LHCN-M2 (cell line): ENCODE data around the gene GRIK4. TPM values are rescaled to one million over a fixed set of nuclear protein-coding genes. Genes with fewer than 3 reads are reported as not detected.

ENCODE experiments used
- DNase-seq: peaks from one replicate; pipeline ENCODE4 v3.0.0-alpha.2; 2012; ENCODE audit warnings: low read depth
- total RNA-seq: library from RNA; depleted of rRNA; stranded (reverse); fragments of >200 nt; gene quantifications from 2 replicates; pipeline ENCODE4 v1.2.3, GENCODE V29; 2014

Gene GRIK4
- total RNA-seq, 1 experiment from 2014 or later = 0.06 TPM

DNA sequence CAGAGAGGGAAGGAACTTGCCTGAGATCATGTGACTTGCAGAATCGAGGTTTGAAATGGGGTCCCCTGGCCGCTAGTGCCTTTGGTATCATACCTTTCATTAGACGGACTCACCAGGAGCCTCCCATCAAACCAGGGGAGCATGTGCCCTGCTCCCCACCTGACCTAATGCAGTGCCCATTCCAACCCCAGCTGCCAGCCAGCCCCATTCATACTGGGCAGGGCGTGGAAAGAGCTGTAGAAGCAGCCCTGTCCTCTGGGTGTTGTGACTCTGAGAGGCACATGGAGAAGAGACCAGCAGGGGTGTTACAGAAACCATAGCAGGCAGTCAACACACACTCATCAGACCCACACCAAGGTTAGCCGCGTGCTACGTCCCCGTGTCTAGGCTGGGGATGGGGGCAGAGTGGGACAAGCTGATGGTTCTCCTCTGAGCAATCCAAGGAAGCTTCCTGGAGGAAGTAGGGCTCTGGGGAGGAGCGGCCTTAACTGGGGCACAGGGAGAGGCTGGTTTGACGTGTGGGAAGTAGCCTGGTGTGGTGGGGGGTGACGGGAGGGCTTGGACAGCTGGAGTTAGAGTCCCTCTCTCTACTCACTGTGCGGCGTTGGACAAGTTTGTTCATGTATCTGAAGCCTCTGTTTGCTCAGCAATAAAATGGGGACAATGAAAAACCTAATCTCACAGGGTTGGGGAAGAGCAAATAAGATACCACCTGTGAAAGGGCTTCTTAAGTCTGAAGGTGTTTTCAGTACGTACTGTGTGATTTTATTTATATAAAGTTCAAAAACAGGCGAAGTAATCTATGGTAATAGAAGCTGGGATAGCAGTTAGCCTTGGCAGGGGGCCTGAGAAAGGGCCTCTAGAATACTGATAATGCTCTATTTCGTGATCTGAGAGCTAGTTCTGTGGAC lies 14.0 kb downstream of the GRIK4 start:
- DNase-seq = no peak

DNA sequence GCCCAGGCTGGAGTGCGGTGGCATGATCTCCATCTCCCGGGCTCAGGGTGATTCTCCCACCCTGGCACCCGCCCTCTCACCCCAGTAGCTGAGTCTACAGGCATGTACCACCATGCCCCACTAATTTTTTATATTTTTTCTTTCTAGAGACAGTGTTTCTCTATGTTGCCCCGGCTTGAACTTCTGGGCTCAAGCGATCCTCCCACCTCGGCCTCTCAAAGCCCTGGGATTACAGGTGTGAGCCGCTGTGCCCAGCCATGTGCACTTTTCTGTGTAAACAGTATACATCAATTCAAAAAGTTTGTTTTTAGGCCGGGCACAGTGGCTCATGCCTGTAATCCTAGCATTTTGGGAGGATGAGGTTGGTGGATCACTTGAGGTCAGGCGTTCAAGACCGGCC lies 14.7 kb downstream of the GRIK4 start:
- no peak for DNase-seq

DNA sequence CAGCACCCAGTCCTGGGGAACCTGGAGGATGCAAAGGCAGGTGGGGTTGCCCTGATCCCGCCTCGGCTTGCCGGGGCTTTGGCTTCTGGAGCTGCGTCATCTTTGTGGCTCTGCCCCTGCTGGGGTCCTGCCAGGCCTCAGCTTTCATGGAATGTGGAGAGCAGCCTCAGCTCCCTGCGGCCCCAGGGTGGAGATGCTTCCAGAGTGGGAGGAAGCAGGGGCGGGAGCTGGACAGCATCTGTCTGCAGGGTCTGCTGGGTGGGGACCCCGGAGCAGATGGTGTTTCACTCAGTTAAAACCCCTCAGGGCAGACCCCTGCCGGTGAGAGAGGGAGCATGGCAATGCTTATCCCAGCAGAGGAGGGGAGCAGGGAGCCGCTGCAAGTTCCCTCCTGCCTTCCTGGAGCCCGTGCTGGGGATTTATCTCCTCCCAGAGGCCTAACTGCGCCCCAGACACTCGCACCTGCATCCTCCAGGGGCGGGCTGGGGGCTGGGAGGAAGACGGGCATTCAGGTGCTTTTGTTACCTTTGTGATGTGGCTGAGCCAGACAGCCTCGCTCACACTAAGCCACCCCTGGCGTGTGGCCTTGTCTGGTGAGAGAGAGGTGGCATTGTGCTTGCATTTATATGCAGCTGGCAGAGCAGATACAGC lies 15.7 kb downstream of the GRIK4 start:
- peak; percentile 6 for DNase-seq

DNA sequence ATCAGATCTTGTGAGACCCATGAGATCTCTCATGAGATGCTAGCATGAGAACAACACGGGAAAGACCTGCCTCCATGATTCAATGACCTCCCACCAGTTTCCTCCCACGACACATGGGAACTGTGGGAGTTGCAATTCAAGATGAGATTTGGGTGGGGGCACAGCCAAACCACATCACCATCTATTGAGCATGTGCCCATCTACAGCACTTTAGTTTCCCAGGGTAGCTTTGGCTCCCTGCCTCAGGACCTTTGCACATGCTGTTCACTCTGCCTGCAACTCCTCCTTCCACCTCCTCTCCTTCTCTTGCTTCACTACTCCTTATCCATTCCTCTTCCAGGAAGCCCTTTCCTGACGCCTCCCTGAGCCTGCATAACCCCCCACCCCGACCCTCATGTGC lies 17.2 kb downstream of the GRIK4 start:
- no peak for DNase-seq

DNA sequence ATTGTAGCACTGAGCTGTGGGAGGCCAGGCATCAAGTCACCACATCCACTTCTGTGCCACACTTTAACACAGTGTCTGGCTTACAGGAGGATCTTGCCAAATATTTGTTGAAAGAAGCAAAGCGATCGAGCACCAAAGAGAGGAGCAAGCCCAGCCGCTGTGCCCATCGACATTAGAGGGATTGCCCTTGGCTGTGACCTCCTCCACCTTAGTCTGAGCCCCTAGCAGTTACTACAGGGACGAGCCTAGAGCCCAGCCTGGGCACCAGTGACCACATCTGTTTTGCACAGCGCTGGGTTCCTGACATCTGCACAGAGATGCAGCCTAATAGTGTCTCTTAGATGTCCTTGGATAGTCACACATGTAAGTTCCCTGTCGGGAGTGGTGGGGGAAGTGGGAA lies 17.7 kb downstream of the GRIK4 start:
- DNase-seq = no peak

DNA sequence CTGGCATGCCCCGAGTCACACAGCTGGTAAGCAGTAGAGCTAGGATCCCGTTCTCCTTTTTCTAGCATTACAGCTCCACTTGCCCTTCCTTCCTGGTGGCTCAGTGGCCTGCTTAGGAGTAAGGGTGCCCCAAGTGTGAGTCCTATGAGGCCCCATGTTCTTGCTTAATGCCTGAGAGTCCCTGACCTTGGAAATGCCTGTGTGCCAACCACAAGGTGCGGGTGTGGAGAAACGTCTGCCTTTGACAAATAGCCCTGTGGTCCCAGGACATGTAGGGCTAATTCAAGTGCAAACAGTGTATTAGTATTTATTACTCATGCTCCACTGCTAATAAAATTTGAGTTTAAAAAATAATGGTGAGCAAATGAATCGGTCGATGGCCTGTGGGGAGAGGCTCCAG lies 18.4 kb downstream of the GRIK4 start:
- DNase-seq = no peak

DNA sequence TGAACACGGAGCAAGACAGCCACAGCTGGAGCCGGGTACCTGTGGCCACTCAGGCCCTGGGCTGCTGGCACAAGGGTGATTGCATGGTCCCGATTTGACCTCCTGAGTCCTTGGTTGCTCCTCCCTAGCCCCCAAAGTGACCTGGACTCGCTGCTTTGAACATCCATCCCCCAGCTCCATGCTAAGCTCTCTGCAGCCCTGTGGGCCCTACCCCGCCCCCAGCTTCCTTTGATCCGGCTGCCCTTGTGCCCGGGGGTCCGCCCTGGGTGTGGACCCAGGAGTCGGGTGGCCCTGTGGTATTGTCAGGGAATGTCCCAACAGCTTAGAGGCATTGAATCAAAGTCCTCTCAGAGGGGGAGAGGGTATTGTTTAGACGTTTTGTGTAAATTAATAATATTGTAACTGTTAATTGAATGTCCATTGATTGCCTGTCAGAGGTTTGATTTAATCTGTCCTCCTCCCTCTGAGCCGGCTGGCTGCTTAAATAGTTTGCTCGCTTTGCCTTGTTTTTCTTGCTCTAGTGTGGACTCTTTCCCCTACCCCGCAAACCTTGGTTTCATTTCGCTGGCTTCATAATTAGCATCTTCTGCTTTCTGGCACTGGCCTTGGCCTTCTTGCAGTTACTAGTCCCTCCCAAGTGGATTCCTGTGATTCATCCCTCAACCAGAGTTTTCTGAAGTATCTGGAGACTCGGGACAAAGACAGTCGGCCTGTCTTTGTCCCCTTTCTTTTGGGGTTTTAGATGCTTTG lies 20.7 kb downstream of the GRIK4 start:
- DNase-seq = peak; percentile 39

DNA sequence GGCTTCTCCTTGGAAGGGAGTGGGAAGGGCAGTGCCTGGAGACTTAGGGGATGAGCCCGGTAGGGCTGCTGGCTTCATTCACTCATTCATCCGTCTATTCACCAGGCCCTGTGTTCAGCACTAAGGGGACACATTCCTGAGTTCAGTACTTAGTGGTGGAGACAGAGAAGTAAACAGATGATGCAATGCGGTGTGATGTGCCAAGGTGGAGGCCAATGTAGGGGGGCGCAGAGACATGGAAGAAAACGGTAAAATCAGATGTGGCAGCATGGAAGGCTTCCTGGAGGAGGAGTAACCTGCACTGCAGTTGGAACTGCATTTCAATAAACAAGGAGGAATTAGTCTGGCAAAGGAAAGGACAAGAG lies 21.3 kb downstream of the GRIK4 start:
- DNase-seq = peak; percentile 14

DNA sequence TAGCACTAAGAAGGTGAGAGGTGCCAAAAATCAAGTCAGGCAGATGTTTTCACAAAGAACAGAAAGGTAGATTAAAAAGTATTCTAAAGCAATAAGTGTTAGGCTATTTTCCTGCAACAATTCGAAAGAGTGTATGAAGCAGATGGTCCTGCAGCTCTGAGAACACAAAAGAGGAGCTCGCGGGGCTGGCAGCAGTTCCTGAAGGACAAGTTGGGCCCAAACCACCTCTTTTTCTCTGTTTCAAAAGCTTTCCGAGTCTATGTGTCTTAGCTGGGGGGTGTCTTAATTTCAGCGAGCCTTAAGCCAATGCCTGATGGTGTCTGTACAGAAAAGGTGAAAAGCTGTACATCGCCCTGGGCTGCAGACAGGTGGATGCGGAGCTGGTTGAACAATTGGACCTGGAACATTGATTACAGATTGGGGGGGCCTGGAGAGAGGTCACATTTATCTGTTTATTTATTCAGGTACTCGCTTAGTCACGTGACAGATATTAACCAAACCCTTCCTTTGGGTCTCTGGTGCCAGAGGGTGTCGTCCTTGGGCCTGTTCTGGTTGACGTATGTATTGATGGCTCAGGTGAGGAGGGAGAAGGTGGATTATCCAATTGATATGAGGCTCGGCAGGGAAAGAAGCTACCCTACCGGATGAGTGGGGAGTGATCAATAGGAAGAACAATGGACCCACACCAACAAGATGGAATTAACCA lies 24.7 kb downstream of the GRIK4 start:
- DNase-seq = no peak

DNA sequence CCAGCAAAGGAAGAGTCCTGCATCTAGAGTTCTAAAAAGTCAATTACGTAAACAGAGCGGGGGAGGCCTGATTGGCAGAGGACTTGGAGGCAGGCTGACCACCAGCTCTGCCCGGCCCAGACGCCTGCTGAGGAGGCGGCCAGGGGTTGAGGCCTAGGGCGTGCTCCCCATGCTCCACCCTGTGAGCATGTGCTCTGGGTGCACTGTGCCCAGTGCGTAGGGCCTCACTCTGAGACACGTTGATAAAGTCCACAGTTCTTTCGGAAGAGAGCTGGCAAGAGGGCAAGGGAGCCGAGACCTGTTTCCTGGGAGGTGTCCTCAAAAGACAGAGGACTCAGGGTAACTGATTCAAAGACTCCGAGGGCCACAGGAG lies 25.2 kb downstream of the GRIK4 start:
- DNase-seq = no peak

DNA sequence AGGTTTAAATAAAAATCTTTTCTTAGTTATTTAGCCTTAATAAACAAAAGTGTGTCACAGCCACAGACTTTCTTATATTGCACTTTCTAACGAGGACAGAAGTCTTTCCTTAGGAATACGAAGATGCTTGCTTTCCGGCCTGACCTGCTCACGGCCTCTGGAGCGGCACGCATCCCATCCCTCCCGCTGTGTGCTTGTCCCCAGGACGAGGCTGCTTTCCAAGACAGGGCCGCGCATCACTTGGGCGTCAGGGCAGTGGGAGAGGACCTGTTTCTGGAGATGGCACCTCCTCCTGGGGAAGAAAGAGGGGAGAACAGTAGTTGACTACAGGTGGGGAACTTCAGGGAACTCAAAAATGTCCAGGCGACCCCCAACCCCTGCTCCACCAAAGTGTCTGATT lies 26.4 kb downstream of the GRIK4 start:
- no peak for DNase-seq

DNA sequence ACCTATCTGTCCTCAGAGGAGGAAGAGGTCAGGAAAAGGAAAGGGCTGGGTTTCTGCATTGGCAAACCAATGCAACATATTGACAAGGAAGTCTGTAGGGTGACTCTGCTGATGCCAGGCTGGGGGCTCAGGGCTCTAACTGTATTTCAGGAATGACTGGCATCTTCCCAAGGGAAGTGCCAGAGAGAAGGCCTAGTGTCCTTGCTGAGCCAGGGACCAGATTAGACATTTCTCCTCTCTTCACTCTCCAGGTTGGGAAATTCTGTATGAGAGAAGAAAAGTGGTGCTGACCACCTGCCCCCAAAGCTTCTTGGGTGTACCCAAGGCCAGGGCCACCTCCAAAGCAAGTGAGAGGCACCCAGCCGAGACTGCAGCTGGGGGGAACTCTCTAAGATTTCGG lies 27.2 kb downstream of the GRIK4 start:
- DNase-seq = no peak

DNA sequence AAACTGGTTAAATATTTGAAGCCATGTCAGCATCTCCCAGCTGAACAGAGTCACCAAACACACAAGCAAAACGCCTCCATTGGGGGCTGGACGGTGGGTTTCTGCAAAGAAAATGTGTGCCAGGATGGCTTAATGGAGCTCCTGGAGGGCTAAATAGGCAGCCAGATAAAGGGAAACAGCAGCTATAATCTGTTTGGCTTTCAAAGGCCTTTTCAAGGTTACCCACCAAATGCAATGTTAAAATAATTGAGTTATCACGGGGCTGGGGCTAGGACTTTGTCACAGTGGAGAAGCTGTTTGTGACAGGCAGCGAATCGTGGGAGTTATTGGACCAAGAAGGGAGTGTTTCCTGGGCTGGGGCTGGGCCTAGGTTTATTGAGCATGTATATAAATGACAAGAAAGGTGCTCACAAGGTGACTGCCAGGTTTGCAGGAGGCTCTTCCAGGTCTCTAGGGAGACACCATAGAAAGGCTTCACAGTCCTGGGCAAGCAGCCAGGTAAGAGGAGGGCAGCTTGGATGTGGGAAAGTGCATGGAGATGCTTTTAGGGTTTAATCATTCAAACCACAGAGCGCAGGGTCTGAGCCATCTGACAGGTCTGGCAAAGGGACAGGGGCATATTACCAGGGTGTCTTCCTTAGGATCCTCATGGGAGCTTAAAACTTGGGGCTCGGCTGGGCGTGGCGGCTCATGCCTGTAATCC lies 28.3 kb downstream of the GRIK4 start:
- DNase-seq = peak; percentile 66

DNA sequence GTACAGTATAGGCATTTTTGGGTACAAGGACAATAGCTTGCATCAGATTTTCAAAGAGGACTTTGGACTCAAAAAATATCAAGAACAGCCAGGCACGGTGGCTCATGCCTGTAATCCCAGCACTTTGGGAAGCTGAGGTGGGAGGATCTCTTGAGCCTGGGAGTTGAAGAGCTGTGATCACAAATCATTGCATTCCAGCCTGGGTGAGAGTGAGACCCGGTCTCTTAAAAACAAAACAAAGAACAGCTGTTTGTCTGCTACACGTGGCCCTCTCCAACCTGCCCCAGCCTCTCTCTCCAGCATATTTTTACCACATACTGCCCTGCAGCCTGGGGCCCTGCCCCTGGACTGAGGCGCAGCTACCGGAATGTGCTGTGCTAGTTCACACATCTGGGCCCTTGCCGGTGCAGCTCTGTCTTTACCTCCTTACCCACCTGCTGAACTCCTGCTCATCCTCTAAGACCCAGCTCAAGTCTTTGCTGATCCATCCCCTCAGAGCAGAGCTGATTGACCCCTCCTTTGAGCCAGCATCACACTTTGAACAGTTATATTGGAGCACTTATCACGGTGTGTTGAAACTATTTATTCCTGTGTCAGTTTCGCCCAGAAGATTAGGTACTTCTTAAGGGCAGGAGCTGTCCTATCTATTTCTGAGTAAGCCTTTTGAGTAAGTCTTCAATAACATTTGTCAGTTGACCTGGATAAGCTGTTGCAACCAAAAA lies 29.4 kb downstream of the GRIK4 start:
- DNase-seq = peak; percentile 67

DNA sequence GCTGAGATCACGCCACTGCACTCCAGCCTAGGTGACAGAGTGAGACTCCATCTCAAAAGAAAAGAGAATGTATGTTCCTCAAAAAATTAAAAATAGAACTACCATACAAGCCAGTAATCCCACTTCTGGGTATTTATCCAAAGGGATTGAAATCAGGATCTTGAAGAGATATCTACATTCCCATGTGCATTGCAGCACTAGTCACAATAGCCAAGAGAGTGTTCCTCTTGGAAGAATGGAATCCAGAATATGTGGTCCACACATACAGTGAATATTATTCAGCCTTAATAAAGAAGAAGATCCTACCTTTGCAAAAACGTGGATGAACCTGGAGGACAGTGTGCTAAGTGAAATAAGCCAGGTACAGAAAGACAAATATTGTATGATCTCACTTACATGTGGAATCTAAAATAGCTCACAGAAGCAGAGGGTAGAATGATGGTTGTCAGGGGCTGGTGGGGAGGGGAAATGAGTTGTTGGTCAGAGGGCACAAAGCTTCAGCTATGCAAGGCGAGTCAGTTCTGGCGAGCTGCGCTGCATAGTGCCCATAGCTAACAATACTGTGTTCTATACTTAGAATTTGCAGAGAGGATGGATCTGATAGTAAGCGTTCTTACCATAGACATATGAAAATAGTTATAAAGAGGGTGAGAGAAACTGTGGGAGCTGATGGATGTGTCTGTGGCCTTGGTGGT lies 32.1 kb downstream of the GRIK4 start:
- no peak for DNase-seq

DNA sequence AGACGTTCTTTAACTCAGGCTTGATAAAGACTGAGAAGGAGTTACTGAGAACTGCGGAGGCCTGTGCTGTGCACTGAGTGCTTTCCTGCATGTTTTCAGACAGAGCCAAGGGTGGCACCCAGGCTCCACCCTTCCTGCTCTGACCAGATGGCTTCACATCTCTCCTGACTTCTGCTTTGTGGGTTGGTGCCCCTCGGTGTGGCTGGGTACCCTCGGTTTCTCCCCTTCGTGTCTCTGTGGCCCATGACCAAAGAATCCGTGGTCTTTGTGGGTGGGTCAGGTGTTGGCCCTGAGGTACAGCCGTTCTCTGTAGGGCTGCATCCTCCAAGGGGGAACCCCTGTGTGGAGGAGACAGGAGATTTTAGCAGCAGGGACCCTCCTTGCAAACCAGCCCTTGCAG lies 34.3 kb downstream of the GRIK4 start:
- no peak for DNase-seq

DNA sequence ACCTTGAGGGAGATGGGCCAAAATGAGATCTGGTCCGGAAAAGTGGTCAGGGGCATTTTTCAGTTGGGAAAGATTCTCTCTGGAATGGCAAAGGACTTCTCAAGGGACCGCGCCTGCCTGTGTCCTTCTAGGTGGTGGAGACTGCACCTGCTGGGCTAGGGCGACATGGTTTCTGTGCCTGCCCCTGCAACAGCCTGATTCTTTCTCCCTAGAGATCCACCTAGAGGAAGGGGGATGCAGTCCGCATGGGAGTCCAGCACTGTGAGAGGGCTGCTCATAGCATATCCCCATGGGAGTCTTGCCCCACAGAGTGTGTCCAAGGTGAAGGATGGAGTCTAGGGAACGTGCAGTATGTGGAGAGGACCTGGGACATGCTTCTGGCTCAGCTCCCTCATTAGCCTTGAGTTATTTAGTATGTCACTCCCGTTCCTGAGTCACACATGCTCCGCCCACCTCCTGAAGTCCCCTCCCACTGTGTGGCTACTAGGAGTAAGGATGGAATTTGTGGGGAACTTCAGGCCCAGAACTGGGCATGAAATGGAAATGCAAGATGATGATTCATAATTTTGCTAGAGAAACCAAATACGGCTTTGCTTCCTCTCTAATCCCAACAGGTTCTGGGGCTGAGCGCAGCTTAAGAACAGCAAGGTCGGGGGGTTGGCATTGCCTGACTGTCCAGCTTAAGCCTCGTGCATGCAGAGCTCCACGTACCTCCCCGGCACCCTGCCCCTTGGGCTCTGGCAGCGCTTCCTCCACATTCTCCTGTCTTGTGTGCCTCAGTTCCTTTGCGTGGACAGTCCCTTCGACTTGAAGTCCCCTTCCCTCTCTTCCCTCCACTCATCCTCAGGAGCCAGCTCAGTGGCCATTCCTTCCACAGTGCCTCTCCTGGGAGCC lies 35.0 kb downstream of the GRIK4 start:
- DNase-seq = peak; percentile 98

DNA sequence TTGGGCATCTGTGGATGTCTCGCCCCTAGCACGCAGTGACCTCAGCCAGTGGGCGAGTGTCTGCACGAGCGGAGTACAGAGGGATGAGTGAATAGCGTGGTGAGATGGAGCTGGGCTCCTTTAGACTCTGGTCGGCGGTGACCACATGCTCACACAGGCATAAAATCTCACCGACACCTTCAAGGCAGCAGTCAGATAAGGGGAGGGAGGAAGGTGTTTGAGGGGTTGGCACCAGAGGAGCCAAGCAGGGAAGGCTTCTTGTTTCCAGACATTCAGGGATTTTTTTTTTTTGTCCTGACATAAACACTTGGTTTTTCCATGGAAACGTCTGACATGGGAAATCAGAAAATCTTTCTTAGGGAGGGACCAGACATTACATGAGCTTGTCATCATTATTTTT lies 35.8 kb downstream of the GRIK4 start:
- DNase-seq = peak; percentile 17
